NCI-H2196 treated with DMSO at 0.1 percent for 48 hours (cell line): ENCODE data around the gene RUBCNL.

Experiments
- DNase-seq: peaks from one replicate; lab custom pipeline; 2025; ENCODE audit not compliant: unreplicated experiment; lab: John Stamatoyannopoulos, UW

The RUBCNL gene

GRCh38 chr13:46341112-46341711 is 45.8 kb downstream of the RUBCNL start:
- DNase-seq = no peak

GRCh38 chr13:46340631-46341111 is 46.4 kb downstream of the RUBCNL start:
- DNase-seq = no peak

GRCh38 chr13:46340011-46340410 is 47.0 kb downstream of the RUBCNL start:
- DNase-seq = no peak

DNA sequence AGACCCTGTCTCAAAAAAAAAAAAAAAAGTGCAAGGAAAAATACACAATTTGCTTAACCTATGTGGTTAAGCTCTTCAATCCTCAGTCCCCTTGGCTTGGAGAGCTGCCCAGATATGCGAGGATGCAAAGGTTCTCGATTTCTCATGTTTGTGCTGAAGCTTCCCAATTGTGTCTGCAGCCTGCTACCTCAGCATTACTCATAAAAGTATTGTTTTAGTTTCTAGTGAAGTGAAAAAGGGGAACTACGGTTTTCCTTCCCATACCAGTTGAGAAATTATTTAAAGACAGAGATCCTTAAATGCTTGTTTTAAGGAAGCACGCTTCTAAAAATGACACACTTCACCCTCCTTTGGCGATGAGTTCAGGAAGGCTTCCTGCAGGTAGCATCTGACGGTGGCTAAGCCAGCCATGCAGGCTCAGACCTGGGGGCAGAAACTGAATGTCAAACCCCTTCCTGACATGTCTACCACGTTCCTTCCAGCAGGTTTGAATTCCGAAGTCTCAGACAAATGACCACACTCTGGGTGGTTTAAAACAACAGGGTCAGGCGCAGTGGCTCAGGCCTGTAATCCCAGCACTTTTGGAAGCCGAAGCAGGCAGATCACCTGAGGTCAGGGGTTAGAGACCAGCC is 47.9 kb downstream of the RUBCNL start:
- no peak for DNase-seq

DNA sequence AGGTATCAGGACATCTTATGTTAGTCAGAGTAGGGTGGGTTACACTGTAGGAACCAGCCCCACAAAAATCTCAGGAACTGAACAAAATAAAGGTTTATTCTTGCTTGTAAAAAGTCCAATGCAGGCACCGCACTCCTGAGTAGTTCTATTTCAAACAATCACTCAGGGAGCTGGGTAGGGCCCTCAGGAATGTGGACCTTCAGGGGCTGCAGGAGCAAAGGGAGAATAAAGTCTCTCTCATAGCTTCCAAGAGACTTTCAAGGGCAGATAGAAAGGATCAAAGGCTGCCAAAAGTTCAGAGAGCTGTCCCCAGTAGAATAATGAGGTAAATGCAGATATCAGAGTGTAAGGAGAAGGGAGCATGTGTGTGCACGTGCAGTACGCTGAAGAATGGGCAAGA is 49.4 kb downstream of the RUBCNL start:
- DNase-seq = no peak

- no peak for DNase-seq
These were observed 52.8 kb downstream of the RUBCNL start for GRCh38 chr13:46334035-46334822.

GRCh38 chr13:46332772-46333171 is 54.3 kb downstream of the RUBCNL start:
- no peak for DNase-seq

- no peak for DNase-seq
These were observed 57.4 kb downstream of the RUBCNL start for GRCh38 chr13:46329624-46330023.

- DNase-seq = no peak
These were observed 59.8 kb downstream of the RUBCNL start for GRCh38 chr13:46327246-46327645.

DNA sequence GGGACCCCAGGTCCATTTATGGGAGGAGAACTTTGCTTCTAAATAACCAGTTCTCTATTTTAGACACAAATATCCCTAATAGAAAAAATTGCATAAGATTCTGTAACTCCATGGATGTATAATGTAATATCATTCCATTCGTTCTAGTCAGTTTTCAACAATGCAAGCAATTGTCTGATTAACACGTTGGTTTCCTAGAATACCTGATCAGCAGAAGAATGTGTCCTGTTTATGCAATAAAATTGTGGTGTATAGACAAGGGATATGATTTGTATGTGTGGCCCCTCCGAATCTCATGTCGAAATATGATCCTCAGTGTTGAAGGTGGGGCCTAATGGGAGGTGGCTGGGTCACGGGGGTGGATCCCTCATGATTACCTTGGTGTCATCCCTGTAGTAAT is 62.1 kb downstream of the RUBCNL start:
- DNase-seq = no peak

DNA sequence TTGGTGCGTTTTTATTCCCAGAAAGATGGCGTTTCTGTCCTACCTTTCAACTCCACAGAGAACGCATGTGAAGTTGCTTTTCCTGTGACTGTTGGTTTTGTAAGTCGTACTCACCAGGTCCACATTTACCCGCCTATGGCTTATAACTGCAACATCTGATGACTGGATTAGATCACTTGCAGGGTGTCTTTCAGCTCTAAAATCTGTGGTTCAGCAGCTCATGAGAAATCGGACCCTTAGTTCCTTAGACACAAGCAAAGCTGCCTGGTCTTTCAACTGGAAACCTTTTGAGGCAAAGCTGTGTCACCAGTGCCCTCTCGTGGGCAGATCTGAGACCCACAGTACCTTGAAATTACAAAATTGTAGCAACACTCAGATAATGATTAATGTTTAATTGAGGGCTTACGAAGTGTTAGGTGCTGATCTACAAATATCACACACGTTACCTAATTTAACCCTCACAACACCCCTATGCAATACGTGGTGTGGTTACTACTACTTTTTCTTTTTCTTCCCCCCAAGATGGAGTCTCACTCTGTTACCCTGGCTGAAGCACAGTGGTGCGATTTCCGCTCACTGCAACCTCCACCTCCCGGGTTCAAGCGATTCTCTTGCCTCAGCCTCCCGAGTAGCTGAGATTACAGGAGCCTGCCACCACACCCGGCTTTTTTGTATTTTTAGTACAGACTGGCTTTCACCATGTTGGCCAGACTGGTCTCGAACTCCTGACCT is 65.4 kb downstream of the RUBCNL start:
- DNase-seq = no peak

- no peak for DNase-seq
These were observed 66.2 kb downstream of the RUBCNL start for GRCh38 chr13:46320821-46321220.

- no peak for DNase-seq
These were observed 66.6 kb downstream of the RUBCNL start for GRCh38 chr13:46320406-46320805.

- DNase-seq = no peak
These were observed 68.1 kb downstream of the RUBCNL start for GRCh38 chr13:46318986-46319385.

- no peak for DNase-seq
These were observed 69.9 kb downstream of the RUBCNL start for GRCh38 chr13:46317120-46317519.

GRCh38 chr13:46315491-46316075 is 71.5 kb downstream of the RUBCNL start:
- no peak for DNase-seq

DNA sequence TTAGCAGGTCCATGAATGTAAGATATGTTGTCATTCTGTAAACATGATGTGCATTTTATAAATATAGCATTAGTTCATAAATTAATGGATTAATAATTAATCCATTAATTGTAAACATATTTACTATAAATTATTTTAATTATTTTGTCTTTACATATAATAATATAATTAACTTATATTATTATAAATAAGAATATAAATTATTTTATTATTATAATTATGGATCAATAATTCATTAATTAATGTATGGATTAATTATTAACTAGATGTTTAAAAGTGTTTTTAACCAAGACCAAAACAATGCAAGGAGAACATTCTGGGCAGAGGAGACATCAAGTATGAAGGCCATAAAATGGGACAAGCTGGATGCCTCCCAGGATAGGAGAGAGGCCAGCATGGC is 72.0 kb downstream of the RUBCNL start:
- DNase-seq = no peak

- DNase-seq = no peak
These were observed 72.5 kb downstream of the RUBCNL start for GRCh38 chr13:46314587-46314986.

DNA sequence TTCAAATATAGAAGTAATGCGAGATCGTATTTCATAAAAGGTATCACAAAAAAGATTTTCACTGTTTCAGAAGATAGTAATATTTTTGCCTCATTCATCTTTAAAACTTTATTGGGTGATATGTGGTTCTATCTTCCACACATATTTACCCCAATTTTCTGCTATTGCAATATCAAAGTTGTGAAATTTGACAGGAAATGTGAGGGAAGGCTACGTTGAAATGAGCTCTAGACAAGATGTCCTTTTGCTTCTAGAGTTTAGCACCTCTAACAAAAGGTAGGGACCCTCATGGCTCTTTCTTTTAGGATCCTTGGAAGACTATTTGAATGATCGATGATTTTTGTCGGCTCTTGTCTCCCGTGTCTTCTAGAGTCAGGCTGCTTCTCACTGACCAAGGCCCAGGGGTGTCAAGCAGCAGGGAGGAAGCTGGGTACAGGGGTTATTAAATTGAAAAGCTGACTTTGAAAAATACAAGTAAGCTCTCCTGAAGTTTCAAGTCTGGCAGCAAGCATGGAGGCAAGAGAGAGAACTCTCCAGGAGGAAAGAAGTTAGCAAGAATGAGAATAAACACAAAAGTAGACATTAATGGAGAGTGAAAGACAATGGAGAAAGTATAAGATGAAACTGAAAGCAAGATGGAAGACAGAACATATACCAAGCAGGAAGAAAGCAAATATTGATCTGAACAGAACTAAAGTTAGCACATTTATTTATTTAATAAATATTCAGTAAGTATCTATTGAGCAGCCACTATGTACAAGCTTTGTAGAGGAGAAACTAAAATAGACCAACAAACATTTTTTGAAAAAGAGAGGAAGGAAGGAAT is 73.4 kb downstream of the RUBCNL start:
- no peak for DNase-seq

- DNase-seq = no peak
These were observed 74.0 kb downstream of the RUBCNL start for GRCh38 chr13:46313024-46313423.
